GM10266 (cell line): ENCODE measurements around the gene XPO4.
"Not testable (repeated sequence)": the region's sequence is repeated elsewhere in the genome, so short reads cannot be mapped to it uniquely, and the experiment has no call there.

ENCODE experiments used
- DNase-seq: peaks from one replicate; pipeline ENCODE4 v3.0.0; 2012; ENCODE audit errors: extremely low spot score
- TF ChIP-seq, protein P1 (sequence below): IDR thresholded peaks from 2 replicates; pipeline ENCODE4 v1.5.1; 2012; ENCODE audit warnings: mild to moderate bottlenecking, low read depth; ENCODE audit not compliant: control insufficient read depth, insufficient read depth; ENCODE audit errors: missing control alignments

XPO4 gene

DNA sequence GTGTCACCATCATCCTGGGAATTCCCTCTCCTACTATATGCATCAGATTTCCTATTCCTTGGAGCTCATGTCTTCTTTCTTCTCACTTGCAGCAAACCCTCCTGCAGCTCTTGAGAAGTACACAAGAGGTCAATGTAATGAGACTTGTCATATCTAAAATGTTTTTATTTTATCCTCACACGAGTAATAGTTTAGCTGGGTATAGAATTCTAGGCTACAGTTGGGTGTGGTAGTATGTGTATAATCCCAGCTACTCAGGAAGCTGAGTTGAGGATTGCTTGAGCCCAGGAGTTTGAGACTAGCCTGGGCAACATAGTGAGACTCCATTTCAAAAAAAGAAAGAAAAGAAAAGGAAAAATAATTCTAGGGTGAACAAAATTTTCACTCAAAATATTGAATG, 153.2 kb downstream of the XPO4 start:
- TF ChIP-seq, protein P1, sequence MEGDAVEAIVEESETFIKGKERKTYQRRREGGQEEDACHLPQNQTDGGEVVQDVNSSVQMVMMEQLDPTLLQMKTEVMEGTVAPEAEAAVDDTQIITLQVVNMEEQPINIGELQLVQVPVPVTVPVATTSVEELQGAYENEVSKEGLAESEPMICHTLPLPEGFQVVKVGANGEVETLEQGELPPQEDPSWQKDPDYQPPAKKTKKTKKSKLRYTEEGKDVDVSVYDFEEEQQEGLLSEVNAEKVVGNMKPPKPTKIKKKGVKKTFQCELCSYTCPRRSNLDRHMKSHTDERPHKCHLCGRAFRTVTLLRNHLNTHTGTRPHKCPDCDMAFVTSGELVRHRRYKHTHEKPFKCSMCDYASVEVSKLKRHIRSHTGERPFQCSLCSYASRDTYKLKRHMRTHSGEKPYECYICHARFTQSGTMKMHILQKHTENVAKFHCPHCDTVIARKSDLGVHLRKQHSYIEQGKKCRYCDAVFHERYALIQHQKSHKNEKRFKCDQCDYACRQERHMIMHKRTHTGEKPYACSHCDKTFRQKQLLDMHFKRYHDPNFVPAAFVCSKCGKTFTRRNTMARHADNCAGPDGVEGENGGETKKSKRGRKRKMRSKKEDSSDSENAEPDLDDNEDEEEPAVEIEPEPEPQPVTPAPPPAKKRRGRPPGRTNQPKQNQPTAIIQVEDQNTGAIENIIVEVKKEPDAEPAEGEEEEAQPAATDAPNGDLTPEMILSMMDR: no peak
- DNase-seq: no peak

DNA sequence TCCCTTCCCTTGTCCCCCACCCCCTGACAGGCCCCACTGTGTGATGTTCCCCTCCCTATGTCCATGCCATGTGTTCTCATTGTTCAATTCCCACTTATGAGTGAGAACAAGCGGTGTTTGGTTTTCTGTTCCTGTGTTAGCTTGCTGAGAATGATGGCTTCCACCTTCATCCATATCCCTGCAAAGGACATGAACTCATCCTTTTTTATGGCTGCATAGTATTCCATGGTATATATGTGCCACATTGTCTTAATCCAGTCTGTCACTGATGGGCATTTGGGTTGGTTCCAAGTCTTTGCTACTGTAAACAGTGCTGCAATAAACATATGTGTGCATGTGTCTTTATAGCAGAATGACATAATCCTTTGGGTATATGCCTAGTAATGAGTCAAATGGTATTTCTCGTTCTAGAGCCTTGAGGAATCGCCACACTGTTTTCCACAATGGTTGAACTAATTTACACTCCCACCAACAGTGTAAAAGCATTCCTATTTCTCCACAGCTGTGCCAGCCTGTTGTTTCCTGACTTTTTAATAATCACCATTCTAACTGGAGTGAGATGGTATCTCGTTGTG, 158.6 kb downstream of the XPO4 start:
- DNase-seq: not testable (repeated sequence)

DNA sequence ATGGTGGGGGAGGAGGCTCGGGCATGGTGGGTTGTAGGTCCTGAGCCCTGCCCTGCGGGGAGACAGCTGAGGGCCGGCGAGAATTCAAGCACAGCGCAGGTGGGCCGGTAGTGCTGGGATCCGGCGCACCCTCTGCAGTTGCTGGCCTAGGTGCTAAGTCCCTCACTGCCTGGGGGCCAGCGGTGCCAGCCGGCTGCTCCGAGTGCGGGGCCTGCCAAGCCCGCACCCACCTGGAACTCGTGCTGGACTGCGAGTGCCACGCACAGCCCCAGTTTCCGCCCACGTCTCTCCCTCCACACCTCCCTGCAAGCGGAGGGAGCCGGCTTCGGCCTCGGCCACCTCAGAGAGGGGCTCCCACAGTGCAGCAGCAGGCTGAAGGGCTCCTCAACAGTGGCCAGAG, 162.5 kb downstream of the XPO4 start:
- TF ChIP-seq, protein P1: no peak

DNA sequence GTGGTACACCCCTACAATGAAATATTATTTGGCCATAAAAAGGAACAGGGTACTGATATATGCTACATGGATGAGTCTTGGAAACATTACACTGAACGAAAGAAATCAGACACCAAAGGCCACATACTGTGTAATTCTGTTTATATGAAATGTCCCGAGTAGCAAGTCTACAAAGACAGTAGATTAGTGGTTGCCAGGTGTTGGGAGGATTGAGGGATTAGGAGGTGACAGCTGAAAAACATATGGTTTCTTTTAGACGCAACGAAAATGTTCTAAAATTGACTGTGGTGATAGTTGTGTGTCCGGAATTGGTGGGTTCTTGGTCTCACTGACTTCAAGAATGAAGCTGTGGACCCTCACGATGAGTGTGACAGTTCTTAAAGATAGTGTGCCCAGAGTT, 163.9 kb downstream of the XPO4 start:
- no peak for DNase-seq
- TF ChIP-seq, protein P1: no peak

More for the DNA sequence above, 162.5 kb downstream of the XPO4 start:
- DNase-seq: no peak

DNA sequence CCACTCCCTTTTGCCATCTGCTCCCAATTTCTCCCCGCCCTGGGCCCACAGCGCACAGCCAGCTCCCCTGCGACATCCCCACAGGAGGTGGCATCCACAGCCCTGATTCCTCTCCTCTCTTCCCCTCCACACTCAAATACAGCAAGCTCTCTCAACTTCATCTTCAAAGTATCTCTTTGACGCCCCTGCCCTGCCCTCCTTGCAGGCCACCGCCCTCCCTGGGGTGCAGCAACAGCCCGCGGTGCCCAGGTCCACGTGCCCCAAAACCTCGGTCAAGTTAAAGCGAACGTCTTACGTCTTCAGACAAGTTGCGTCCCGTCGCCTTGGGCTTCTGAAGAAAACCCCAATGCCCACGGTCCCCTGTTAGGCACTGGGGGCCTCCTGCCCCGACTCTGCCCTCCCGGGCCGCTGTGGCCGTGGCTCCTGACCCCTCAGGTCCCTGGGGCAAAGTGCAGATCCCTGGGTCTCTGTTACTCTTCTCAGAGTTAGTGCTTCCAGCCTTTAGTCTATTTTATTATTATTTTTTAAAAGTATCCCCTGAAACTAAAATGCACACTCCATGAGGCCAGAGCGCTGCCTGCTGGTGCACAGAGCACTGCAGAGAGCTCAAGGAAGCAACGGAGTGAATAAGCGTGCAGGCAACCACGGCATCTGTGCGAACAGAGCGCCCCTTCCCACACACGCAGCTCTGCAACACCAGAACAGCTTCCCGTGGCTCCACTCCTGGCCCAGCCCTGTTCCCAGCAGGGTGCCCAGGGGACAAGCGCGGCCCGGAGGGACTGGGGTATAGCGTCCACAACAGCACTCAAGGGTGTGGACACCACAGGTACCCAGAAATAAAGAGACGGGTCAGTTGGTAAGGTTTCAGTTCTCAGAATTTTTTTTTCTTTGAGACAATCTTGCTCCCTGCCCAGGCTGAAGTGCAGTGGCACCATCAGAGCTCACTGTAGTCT, 172.6 kb downstream of the XPO4 start:
- no peak for DNase-seq
- TF ChIP-seq, protein P1: no peak

DNA sequence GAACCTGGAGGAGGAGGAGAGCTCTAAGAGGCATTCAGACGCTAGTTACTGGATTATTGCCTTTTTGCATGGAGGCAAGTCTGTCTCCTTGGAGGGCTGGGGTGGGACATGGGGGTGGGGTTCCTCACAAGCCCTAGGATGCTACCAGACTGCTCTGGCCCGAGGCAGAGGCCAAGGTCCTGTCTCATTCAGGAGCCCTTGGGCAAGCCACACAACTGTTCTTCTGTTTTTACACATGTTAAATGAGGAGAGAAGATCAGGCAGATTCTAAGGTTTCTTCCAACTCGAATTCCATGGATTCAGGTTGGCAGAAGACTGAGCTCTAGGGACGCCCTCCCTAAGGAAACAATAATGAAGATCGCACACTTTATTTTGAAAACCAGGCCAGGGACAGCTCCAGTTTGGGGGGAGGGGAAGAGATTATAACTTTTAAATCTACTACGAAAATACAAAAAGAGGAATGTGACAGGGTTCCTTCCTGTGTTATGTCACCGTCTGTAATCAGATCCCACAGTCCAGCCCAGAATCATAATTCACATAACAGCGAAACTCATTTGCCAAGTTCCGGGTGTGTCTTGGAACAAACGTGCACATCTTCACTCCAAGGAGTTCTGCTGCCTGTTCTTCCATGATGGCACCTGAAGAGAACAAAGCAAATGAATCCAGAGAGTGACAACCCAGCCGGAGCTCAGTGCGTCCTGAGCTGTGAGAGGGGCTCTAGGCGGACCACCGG, 173.8 kb downstream of the XPO4 start:
- no peak for DNase-seq
- TF ChIP-seq, protein P1: no peak

DNA sequence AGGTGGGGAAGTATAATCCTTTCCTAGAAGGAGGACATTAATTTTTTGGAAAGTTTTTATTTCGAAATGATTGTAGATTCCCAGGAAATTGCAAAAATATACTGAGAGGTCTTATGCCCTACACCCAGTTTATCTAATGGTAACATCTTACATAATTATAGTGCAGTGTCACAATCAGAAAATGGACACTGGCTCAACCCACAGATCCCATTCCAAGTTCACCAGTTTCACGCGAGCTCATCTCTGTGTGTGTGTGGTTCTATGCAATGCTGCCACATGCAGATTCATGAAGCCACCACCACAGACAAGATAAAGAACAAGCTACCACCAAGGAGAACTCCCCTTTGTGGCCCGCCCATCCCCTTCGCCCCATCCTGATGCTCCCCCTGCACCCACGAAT, 174.7 kb downstream of the XPO4 start:
- DNase-seq: no peak
- TF ChIP-seq, protein P1: no peak
